HL-60 (cell line): ENCODE data around the gene SYNJ1.
"Not testable (repeated sequence)": the region's sequence is repeated elsewhere in the genome, so short reads cannot be mapped to it uniquely, and the experiment has no call there.

Experiments used
- CTCF ChIP-seq: IDR thresholded peaks from one replicate; pipeline ENCODE4 v1.5.1; 2011; ENCODE audit warnings: low read length, control low read depth, inconsistent platforms; ENCODE audit not compliant: insufficient read depth
- REST ChIP-seq: IDR thresholded peaks from 2 replicates; pipeline ENCODE4 v1.6.1; 2012; ENCODE audit warnings: low read depth; ENCODE audit not compliant: insufficient replicate concordance

GRCh38 chr21:32664095-32664494, 63.7 kb downstream of the SYNJ1 start:
- not testable (repeated sequence) for TF ChIP-seq REST, CTCF
